Subcutaneous adipose tissue (tissue), 4 donors: ENCODE results near the gene RALA. TPM values are rescaled to one million over a fixed set of nuclear protein-coding genes. Genes with fewer than 3 reads are reported as not detected.

Experiments used
- CTCF ChIP-seq: fragments of 450-650 bp; IDR thresholded peaks from one replicate; pipeline ENCODE4 v1.5.1; 2016; ENCODE audit warnings: low read depth, mild to moderate bottlenecking, control low read depth, antibody characterized with exemption, moderate library complexity
- total RNA-seq, 4 donors: library from RNA; depleted of rRNA; stranded (reverse); fragments of >200 nt; gene quantifications; one replicate each; pipeline ENCODE4 v1.1.0, GENCODE V29; 2016

Gene RALA
- total RNA-seq, 4 donors from 2014 or later = 22.5 to 32.1 (median 28.7) TPM

GRCh38 chr7:39700932-39701331 lies 77.6 kb downstream of the RALA start:
- no peak for TF ChIP-seq CTCF

- TF ChIP-seq CTCF = no peak
Measured at GRCh38 chr7:39702133-39702532, 78.8 kb downstream of the RALA start.

GRCh38 chr7:39703144-39703543 lies 79.8 kb downstream of the RALA start:
- TF ChIP-seq CTCF = no peak

GRCh38 chr7:39709029-39709428 lies 85.7 kb downstream of the RALA start:
- no peak for TF ChIP-seq CTCF

GRCh38 chr7:39709768-39710311 lies 86.5 kb downstream of the RALA start:
- no peak for TF ChIP-seq CTCF

- TF ChIP-seq CTCF = no peak
Measured at GRCh38 chr7:39712751-39713150, 89.4 kb downstream of the RALA start.

- no peak for TF ChIP-seq CTCF
Measured at GRCh38 chr7:39714447-39715091, 91.2 kb downstream of the RALA start.
